Pancreas (tissue), 10 donors: ENCODE results near the gene AGPS. TPM values are rescaled to one million over a fixed set of nuclear protein-coding genes. Genes with fewer than 3 reads are reported as not detected.
A peak's percentile ranks its signal among the peaks of the same experiment; 100 is the strongest.

ENCODE experiments used
- ATAC-seq, 4 donors: fragments of 200-7000 bp; cut with Tn5 transposase; one replicate each; pipeline versions ENCODE4 v1.8.0 to v1.9.1; 2020; ENCODE audit warnings: mild to moderate bottlenecking in 4 of 4, moderate library complexity in 4 of 4
- DNase-seq, 6 donors: peaks; one replicate each; pipeline ENCODE4 v3.0.0-alpha.2; 2020
- FAIRE-seq: peaks from 2 replicates; lab custom pipeline; 2012; peaks lifted over from hg19 to GRCh38; lab: Jason Lieb, UNC
- H3K27ac ChIP-seq, 4 donors: fragments of 200-600 bp; sonication (generic); 1 replicate in 3 of 4; 2 replicates in 1 of 4; pipeline versions ENCODE4 v1.5.0 to v1.8.0; 2020
- H3K27me3 ChIP-seq, 4 donors: fragments of 200-600 bp; one replicate each; pipeline ENCODE4 v1.8.0; 2021
- H3K36me3 ChIP-seq, 3 donors: fragments of 200-600 bp; sonication (generic) in 1 of 3; one replicate each; pipeline versions ENCODE4 v1.5.0 to v1.8.0; 2020 to 2021
- H3K4me1 ChIP-seq, 3 donors: fragments of 200-600 bp; one replicate each; pipeline ENCODE4 v1.8.0; 2021
- H3K4me3 ChIP-seq, 4 donors: fragments of 200-600 bp; sonication (generic) in 2 of 4; one replicate each; pipeline versions ENCODE4 v1.5.0 to v1.8.0; 2020 to 2021
- H3K9me3 ChIP-seq, 4 donors: fragments of 200-600 bp; one replicate each; pipeline ENCODE4 v1.8.0; 2021
- CTCF ChIP-seq, 4 donors: fragments of 200-600 bp; sonication (generic) in 3 of 4; IDR thresholded peaks; one replicate each; pipeline versions ENCODE4 v1.5.0 to v1.8.0; 2021; ENCODE audit warnings: antibody characterized with exemption in 4 of 4
- WGBS, 2 donors: extraction: QIAGEN DNeasy Blood & Tissue Kit; methylation state at CpG; one replicate each; pipeline ENCODE4 v1.1.7; 2013; 5-methylcytosine and 5-hydroxymethylcytosine counted together
- intact Hi-C, 3 donors: fragments of 100-400 bp; cut with DNase I; formaldehyde crosslinking; loops; one replicate each; pipeline versions ENCODE4 v1.11.1 to v1.14.2; 2022
- polyA plus RNA-seq, 2 donors: library from polyadenylated mRNA; stranded (reverse); fragments of 200-250 nt; gene quantifications; one replicate each; pipeline ENCODE4 v1.2.3, GENCODE V29; 2013
- total RNA-seq, 6 donors: library from RNA; stranded (reverse); fragmentation: NEBNext Ultra II Directional in 4 of 6; extraction: Animal tissue kit (Norgen Biotek cat#: 25700) in 4 of 6; gene quantifications; one replicate each; pipeline versions ENCODE4 v1.2.1 to v1.2.4, GENCODE V29; 2021 to 2023
- donor health status: healthy with polysubstance abuse.
- donor health status: DM: no; HTN: no; CAD: no; lungs with moderate emphysema.
- donor health status: DM: no; HTN: no; CAD: no.
- donor health status: control.
- donor health status: control.
- donor health status: Bipolar disorder and iron deficiency.
- donor health status: DM: yes; HTN: yes; CAD: no.
- donor health status: DM: no; HTN: no; CAD: no.
- donor health status: DM: no; HTN: no; CAD: no.
- donor health status: DM: yes; HTN: yes; CAD: no.

AGPS gene
- total and polyA plus RNA-seq, 8 donors = 3.0 to 47.2 (median 23.2) TPM

GRCh38 chr2:177537213-177537612 is 144.6 kb downstream of the AGPS start:
- no peak for DNase-seq
- 87 to 98% methylated on average over 1 of the region's 1 CpG for WGBS, 2 donors
- peaks cover 0 to 5% (median 0%) of the 10 kb centered on the region in 3 donors for H3K36me3 ChIP-seq
- no peaks in the 10 kb centered on the region for H3K4me1 ChIP-seq
- no peaks in the 10 kb centered on the region for H3K9me3 ChIP-seq
- no peak for ATAC-seq
- H3K27ac ChIP-seq = no peak overlapping the region
- intact Hi-C loops = no loop called here
- peak; percentile 64 for FAIRE-seq
- H3K27me3 ChIP-seq = no peaks in the 10 kb centered on the region
- H3K4me3 ChIP-seq = no peak overlapping the region
- TF ChIP-seq CTCF (IDR thresholded peaks at IDR 0.05) = no peak

- Histone ChIP-seq H3K27ac (no peak overlapping the region), H3K36me3 (peaks cover 0 to 5% (median 0%) of the 10 kb centered on the region in 3 donors), H3K27me3 (no peaks in the 10 kb centered on the region), H3K4me1 (no peaks in the 10 kb centered on the region), H3K9me3 (no peaks in the 10 kb centered on the region), H3K4me3 (no peak overlapping the region)
- ATAC-seq (no peak), DNase-seq (no peak), FAIRE-seq (no peak)
- TF ChIP-seq CTCF (IDR thresholded peaks at IDR 0.05) = no peak
- 59 to 61% methylated on average over 3 of the region's 3 CpGs for WGBS, 2 donors
- intact Hi-C loops = no loop called here
Observed at GRCh38 chr2:177537636-177538035, 145.1 kb downstream of the AGPS start.

DNA sequence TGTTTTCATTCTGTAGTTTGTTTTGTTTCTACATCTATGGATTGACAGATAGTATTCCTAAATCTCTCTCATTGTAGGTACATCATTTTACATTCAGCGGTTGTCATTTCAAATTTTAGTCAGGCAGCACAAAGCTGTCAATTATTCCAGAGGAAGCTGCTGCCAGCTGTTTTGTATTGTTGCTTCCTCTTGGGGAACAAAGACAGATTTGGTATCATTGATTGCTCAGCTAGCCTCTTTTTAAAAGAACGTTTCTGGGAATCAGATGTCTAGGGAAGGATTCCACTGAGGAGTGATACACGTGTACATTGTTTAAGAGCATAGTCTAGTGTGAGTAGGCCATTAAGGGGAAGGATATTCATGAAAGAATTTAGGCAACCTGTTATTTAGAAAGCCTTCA is 145.8 kb downstream of the AGPS start:
- peaks cover 0 to 5% (median 0%) of the 10 kb centered on the region in 3 donors for H3K36me3 ChIP-seq
- H3K4me1 ChIP-seq = no peaks in the 10 kb centered on the region
- 71 to 80% methylated on average over 3 of the region's 3 CpGs for WGBS, 2 donors
- H3K27ac ChIP-seq = no peak overlapping the region
- DNase-seq (no peak), ATAC-seq (no peak), FAIRE-seq (no peak)
- no peaks in the 10 kb centered on the region for H3K9me3 ChIP-seq
- no peak overlapping the region for H3K4me3 ChIP-seq
- no peaks in the 10 kb centered on the region for H3K27me3 ChIP-seq
- intact Hi-C loops = no loop called here
- no peak for TF ChIP-seq CTCF (IDR thresholded peaks at IDR 0.05)

GRCh38 chr2:177540283-177540682 is 147.7 kb downstream of the AGPS start:
- no peak for TF ChIP-seq CTCF (IDR thresholded peaks at IDR 0.05)
- Histone ChIP-seq H3K27ac (no peak overlapping the region), H3K9me3 (no peaks in the 10 kb centered on the region), H3K36me3 (peaks cover 0 to 5% (median 0%) of the 10 kb centered on the region in 3 donors), H3K4me1 (no peaks in the 10 kb centered on the region), H3K4me3 (no peak overlapping the region), H3K27me3 (no peaks in the 10 kb centered on the region)
- whole genome bisulfite sequencing, 2 donors = 94 to 100% methylated on average over 1 of the region's 1 CpG
- intact Hi-C loops = no loop called here
- DNase-seq (no peak), FAIRE-seq (no peak), ATAC-seq (no peak)

- no peaks in the 10 kb centered on the region for H3K4me1 ChIP-seq
- no peaks in the 10 kb centered on the region for H3K9me3 ChIP-seq
- H3K36me3 ChIP-seq = peaks cover 0 to 5% (median 0%) of the 10 kb centered on the region in 3 donors
- H3K27ac ChIP-seq = no peak overlapping the region
- H3K4me3 ChIP-seq = no peak overlapping the region
- no peaks in the 10 kb centered on the region for H3K27me3 ChIP-seq
- no peak for ATAC-seq
- DNase-seq = no peak
- intact Hi-C loops = no loop called here
- FAIRE-seq = no peak
- no peak for TF ChIP-seq CTCF (IDR thresholded peaks at IDR 0.05)
Observed at GRCh38 chr2:177541258-177541991, 148.9 kb downstream of the AGPS start.
